Measurements from ENCODE around the gene RNF19B. TPM values are rescaled to one million over a fixed set of nuclear protein-coding genes. Genes with fewer than 3 reads are reported as not detected.
A peak's percentile ranks its signal among the peaks of the same experiment; 100 is the strongest.
"Not testable (repeated sequence)": the region's sequence is repeated elsewhere in the genome, so short reads cannot be mapped to it uniquely, and the experiment has no call there.

The RNF19B gene
- polyA plus RNA-seq, 1 donor: 31.3 TPM

DNA sequence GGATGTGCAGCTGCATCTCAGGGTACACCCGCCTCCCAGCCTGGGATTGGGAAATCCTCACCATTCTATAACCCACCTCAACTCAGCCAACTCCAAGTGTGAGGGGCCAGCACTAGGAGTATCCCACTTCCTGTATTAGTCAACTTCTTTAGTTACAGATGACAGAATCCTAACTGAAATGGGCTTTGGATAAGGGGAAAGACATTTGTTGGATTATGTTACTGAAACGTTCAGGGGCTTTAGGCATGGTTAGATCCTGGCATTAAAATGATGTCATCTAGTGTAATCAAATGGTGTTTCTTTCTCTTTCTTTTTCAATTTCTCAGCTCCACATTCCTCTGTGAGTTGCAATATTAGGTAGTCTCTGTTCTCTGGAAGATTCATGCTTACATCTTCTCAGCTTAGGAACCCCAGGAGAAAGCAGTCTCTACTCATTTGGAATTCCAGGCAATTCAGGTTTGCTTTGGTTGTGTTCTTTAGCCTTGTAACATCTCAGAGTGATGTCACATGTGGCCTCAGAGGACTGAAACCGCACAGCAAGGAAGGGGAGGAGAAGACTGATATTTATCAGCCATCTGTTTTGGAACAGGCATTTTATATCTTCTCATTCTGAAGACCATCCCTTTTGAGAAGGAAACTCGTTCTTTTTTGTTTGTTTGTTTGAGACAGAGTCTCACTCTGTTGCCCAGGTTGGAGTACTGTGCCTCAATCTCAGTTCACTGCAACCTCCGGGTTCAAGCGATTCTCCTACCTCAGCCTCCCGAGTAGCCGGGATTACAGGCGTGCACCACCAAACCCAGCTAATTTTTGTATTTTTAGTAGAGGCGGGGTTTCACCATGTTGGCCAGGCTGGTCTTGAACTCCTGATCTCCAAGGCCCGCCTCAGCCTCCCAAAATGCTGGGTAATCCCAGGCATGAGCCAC lies 44.5 kb downstream of the RNF19B start:
- WGBS (ENCODE audit: insufficient coverage, low lambda C conversion rate): 17% methylated on average over 1 of the region's 11 CpGs
- Histone ChIP-seq H3K9me3 (ENCODE audit: control insufficient read depth, low read depth, low read length) (peaks cover 4% of the 10 kb centered on the region), H3K27ac (ENCODE audit: low read length) (no peak overlapping the region), H3K36me3 (ENCODE audit: control insufficient read depth, insufficient read depth, low read length) (no peaks in the 10 kb centered on the region), H3K4me1 (ENCODE audit: control insufficient read depth, insufficient read depth, low read length) (peaks cover 12% of the 10 kb centered on the region), H3K4me3 (ENCODE audit: low read length) (no peak overlapping the region), H3K27me3 (ENCODE audit: control insufficient read depth, insufficient read depth, low read length) (peaks cover 3% of the 10 kb centered on the region)
- DNase-seq: no peak

DNA sequence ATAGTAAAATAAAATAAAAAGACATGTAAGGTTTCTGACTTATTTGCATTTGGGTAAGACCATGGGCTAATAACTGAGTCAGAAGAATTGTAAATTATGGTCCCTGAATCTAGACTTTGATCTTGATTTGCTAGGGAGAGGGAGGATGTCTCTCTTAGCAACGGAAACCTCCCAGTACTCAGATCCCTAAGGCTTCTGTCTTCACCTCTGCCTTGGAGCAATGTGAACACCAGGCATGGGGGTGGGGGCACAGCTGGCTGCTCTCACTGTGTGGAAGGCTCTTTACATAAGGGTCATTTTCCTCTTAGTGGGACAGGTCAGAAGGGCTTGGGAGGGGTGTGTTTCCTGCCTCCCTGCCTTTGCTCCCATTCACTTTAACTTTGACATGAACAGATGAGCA lies 46.4 kb downstream of the RNF19B start:
- H3K27ac ChIP-seq (ENCODE audit: low read length): no peak overlapping the region
- no peak overlapping the region for H3K4me3 ChIP-seq (ENCODE audit: low read length)
- no CpG with 5 or more reads among the region's 1 CpG for WGBS (ENCODE audit: insufficient coverage, low lambda C conversion rate)
- H3K9me3 ChIP-seq (ENCODE audit: control insufficient read depth, low read depth, low read length): no peaks in the 10 kb centered on the region
- H3K4me1 ChIP-seq (ENCODE audit: control insufficient read depth, insufficient read depth, low read length): peaks cover 6% of the 10 kb centered on the region
- no peaks in the 10 kb centered on the region for H3K27me3 ChIP-seq (ENCODE audit: control insufficient read depth, insufficient read depth, low read length)
- DNase-seq: peak in 1 of 2 donors; percentile 40
- H3K36me3 ChIP-seq (ENCODE audit: control insufficient read depth, insufficient read depth, low read length): no peaks in the 10 kb centered on the region

- peaks cover 9% of the 10 kb centered on the region for H3K4me1 ChIP-seq (ENCODE audit: control insufficient read depth, insufficient read depth, low read length)
- no CpG with 5 or more reads among the region's 7 CpGs for WGBS (ENCODE audit: insufficient coverage, low lambda C conversion rate)
- H3K36me3 ChIP-seq (ENCODE audit: control insufficient read depth, insufficient read depth, low read length): no peaks in the 10 kb centered on the region
- H3K27ac ChIP-seq (ENCODE audit: low read length): no peak overlapping the region
- no peak overlapping the region for H3K4me3 ChIP-seq (ENCODE audit: low read length)
- H3K27me3 ChIP-seq (ENCODE audit: control insufficient read depth, insufficient read depth, low read length): no peaks in the 10 kb centered on the region
- DNase-seq: no peak
- peaks cover 4% of the 10 kb centered on the region for H3K9me3 ChIP-seq (ENCODE audit: control insufficient read depth, low read depth, low read length)
Observed at GRCh38 chr1:32917521-32917920, 47.1 kb downstream of the RNF19B start.

DNA sequence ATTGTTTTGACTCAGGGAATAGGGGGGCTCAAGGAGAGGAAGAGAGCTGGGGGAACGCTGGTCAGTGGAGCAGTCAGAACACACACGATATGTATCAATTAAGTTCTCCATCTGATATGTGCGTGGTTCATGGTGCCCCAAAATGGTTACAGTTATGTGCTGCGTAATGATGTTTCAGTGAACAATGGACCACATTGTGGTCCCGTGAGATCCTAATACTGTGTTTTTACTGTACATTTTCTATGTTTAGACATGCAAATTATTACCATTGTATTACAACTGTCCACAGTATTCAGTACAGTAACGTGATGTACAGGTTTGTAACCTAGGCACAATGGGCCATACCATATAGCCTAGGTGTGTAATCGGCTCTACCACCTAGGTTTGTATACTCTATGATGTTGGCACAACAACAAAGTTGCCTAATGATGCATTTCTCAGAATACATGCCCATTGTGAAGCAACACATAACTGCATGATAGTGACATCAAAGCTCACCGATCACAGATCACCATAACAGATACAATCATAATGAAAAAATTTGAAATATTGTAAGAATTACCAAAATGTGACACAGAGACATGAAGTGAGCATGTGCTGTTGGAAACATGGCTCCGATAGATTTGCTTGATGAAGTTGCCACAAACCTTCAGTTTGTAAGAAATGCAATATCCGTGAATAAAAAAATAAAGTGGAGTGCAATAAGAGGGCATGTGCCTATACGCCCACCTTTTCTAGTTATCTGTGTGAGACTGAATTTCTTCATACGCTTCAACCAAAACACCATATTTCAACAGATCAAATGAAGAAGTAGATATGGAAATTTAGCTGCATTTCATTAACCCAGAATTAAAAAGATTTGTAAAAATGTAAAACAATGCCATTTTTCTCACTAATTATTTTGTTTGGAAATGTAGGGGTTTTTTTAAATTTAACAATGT lies 48.6 kb downstream of the RNF19B start:
- DNase-seq: no peak
- WGBS (ENCODE audit: insufficient coverage, low lambda C conversion rate): 100% methylated on average over 5 of the region's 12 CpGs
- Histone ChIP-seq H3K36me3 (ENCODE audit: control insufficient read depth, insufficient read depth, low read length) (no peaks in the 10 kb centered on the region), H3K9me3 (ENCODE audit: control insufficient read depth, low read depth, low read length) (peaks cover 4% of the 10 kb centered on the region), H3K27me3 (ENCODE audit: control insufficient read depth, insufficient read depth, low read length) (no peaks in the 10 kb centered on the region), H3K27ac (ENCODE audit: low read length) (no peak overlapping the region), H3K4me1 (ENCODE audit: control insufficient read depth, insufficient read depth, low read length) (peaks cover 12% of the 10 kb centered on the region), H3K4me3 (ENCODE audit: low read length) (no peak overlapping the region)

DNA sequence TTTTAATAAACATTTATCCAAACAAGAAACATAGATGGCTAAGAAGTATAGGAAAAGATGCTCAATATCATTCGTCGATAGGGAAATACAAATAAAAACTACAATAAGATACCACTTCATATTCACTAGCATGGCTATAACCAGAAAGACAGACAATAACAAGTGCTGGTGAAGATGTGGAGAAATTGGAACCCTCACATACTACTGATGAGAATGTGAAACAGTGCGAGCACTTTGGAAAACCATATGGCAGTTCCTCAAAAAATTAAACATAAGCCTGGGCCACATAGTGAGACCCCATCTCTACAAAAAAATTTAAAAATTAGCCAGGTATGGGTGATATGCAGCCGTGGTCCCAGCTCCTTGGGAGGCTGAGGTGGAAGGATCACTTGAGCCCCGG lies 54.3 kb downstream of the RNF19B start:
- 100% methylated on average over 3 of the region's 5 CpGs for WGBS (ENCODE audit: insufficient coverage, low lambda C conversion rate)
- H3K27me3 ChIP-seq (ENCODE audit: control insufficient read depth, insufficient read depth, low read length): no peaks in the 10 kb centered on the region
- peaks cover 24% of the 10 kb centered on the region for H3K4me1 ChIP-seq (ENCODE audit: control insufficient read depth, insufficient read depth, low read length)
- peaks cover 4% of the 10 kb centered on the region for H3K9me3 ChIP-seq (ENCODE audit: control insufficient read depth, low read depth, low read length)
- H3K36me3 ChIP-seq (ENCODE audit: control insufficient read depth, insufficient read depth, low read length): no peaks in the 10 kb centered on the region
- H3K4me3 ChIP-seq (ENCODE audit: low read length): no peak overlapping the region
- H3K27ac ChIP-seq (ENCODE audit: low read length): no peak overlapping the region
- no peak for DNase-seq

- Histone ChIP-seq H3K4me1 (ENCODE audit: control insufficient read depth, insufficient read depth, low read length) (peaks cover 31% of the 10 kb centered on the region), H3K36me3 (ENCODE audit: control insufficient read depth, insufficient read depth, low read length) (no peaks in the 10 kb centered on the region), H3K27ac (ENCODE audit: low read length) (no peak overlapping the region), H3K9me3 (ENCODE audit: control insufficient read depth, low read depth, low read length) (no peaks in the 10 kb centered on the region), H3K27me3 (ENCODE audit: control insufficient read depth, insufficient read depth, low read length) (no peaks in the 10 kb centered on the region), H3K4me3 (ENCODE audit: low read length) (no peak overlapping the region)
- DNase-seq: peak in 1 of 2 donors; percentile 51
- WGBS (ENCODE audit: insufficient coverage, low lambda C conversion rate): 20% methylated on average over 2 of the region's 4 CpGs
Observed at GRCh38 chr1:32907435-32907834, 57.2 kb downstream of the RNF19B start.

- H3K9me3 ChIP-seq (ENCODE audit: control insufficient read depth, low read depth, low read length): no peaks in the 10 kb centered on the region
- H3K4me1 ChIP-seq (ENCODE audit: control insufficient read depth, insufficient read depth, low read length): peaks cover 30% of the 10 kb centered on the region
- H3K27me3 ChIP-seq (ENCODE audit: control insufficient read depth, insufficient read depth, low read length): peaks cover 4% of the 10 kb centered on the region
- no peaks in the 10 kb centered on the region for H3K36me3 ChIP-seq (ENCODE audit: control insufficient read depth, insufficient read depth, low read length)
- WGBS (ENCODE audit: insufficient coverage, low lambda C conversion rate): no CpG with 5 or more reads among the region's 7 CpGs
- peak overlapping the region; percentile 75 for H3K27ac ChIP-seq (ENCODE audit: low read length)
- H3K4me3 ChIP-seq (ENCODE audit: low read length): no peak overlapping the region
- DNase-seq: peak; percentile 73 to 87
Observed at GRCh38 chr1:32906654-32907053, 58.0 kb downstream of the RNF19B start.

GRCh38 chr1:32905588-32905987 lies 59.0 kb downstream of the RNF19B start:
- not testable (repeated sequence) for H3K9me3 ChIP-seq (ENCODE audit: control insufficient read depth, low read depth, low read length); H3K27me3 ChIP-seq (ENCODE audit: control insufficient read depth, insufficient read depth, low read length); DNase-seq; H3K4me3 ChIP-seq (ENCODE audit: low read length); H3K27ac ChIP-seq (ENCODE audit: low read length); H3K36me3 ChIP-seq (ENCODE audit: control insufficient read depth, insufficient read depth, low read length)
- H3K4me1 ChIP-seq (ENCODE audit: control insufficient read depth, insufficient read depth, low read length): peaks cover 36% of the 10 kb centered on the region
- 75% methylated on average over 4 of the region's 10 CpGs for WGBS (ENCODE audit: insufficient coverage, low lambda C conversion rate)

GRCh38 chr1:32904797-32905196 lies 59.8 kb downstream of the RNF19B start:
- peaks cover 9% of the 10 kb centered on the region for H3K27me3 ChIP-seq (ENCODE audit: control insufficient read depth, insufficient read depth, low read length)
- H3K36me3 ChIP-seq (ENCODE audit: control insufficient read depth, insufficient read depth, low read length): no peaks in the 10 kb centered on the region
- DNase-seq: peak in 1 of 2 donors; percentile 26
- peaks cover 37% of the 10 kb centered on the region for H3K4me1 ChIP-seq (ENCODE audit: control insufficient read depth, insufficient read depth, low read length)
- no peak overlapping the region for H3K4me3 ChIP-seq (ENCODE audit: low read length)
- WGBS (ENCODE audit: insufficient coverage, low lambda C conversion rate): no CpG with 5 or more reads among the region's 2 CpGs
- peak overlapping the region; percentile 71 for H3K27ac ChIP-seq (ENCODE audit: low read length)
- H3K9me3 ChIP-seq (ENCODE audit: control insufficient read depth, low read depth, low read length): no peaks in the 10 kb centered on the region
